NCI-H1417 treated with DMSO at 0.1 percent for 48 hours (cell line): ENCODE measurements around the gene DDA1.

Experiments used
- DNase-seq: peaks from one replicate; lab custom pipeline; 2025; lab: John Stamatoyannopoulos, UW

The DDA1 gene

GRCh38 chr19:17330262-17331044 lies 21.1 kb downstream of the DDA1 start:
- no peak for DNase-seq

DNA sequence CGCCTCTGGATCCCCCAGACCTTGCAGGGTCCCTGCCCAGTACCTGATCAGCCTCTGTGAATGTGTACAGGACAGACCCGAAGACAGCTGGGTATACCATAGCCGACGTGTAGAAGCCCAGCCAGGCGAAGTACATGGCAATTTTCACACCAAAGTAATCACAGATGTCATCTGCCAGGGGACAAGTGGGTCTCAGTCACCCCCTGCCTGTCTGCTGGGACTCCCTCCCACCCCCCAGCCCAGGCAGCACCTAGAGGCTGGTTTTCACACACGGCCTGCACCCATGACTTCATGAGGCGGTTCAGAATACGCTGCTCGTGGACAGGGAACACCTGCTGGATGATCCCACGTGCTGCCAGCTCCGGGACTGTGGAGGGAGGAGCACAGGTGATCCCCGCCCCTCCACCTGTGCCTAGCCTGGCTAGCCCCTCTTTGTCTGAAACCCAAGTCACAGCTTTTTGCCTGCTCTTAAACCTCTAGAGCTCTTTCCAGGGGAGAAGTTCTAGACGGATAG lies 21.7 kb downstream of the DDA1 start:
- DNase-seq, result no peak

DNA sequence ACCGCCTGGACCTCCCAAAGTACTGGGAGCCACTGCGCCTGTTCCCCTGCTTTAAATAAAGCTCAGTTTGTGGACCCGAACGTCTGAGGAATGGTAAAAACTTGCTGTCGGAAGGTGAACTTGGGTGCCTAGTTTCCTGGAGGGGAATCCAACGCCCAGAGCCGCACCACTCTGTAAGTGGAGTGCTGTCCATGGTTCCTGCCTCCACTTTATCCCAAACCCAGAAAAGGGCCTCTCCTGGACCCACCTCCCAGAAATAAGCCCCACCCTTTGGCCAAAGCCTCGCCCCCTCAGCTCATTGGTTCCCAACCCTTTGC lies 23.0 kb downstream of the DDA1 start:
- no peak for DNase-seq

DNA sequence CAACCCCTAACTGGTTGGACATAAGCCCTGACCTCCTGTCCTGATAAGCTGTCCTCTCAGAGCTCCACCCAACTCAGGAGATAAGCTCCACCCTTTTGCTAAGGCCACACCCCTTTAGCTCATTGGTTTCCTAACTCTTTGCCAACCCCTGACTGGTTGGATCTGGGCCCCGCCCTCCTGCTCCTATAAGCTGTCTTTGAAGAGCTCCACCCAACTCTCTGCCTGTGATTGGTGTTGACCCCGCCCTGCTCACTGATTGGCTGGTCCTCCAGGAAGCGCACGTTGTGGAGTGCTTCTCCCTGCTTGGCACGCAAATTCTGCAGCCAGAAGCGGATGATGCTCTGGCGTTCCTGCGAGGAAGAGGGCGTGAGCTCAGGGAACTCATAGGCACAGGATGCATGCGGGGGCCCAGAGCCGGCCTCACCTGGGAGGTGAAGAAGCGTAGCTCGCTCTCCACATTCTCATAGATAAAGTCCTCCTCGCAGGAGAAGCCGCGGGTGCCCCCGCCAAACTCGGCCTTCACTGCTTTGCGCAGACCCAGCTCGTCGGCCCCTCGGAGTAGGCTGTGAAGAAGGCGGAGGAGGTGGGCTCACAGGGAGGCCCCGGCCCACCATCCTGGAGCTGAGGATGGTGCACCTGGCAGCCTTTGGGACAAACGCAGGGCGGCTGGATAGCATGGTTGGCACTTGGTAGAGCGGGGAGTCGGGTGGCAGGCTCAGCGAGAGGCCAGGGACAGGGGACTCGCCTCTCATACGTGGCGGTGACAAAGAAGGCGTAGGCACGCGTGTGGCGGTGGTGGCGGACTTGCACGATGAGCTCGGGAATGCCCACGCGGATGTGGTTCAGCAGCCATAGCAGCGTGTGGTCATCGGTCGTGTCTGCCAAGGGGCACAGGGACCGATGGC lies 23.6 kb downstream of the DDA1 start:
- no peak for DNase-seq

DNA sequence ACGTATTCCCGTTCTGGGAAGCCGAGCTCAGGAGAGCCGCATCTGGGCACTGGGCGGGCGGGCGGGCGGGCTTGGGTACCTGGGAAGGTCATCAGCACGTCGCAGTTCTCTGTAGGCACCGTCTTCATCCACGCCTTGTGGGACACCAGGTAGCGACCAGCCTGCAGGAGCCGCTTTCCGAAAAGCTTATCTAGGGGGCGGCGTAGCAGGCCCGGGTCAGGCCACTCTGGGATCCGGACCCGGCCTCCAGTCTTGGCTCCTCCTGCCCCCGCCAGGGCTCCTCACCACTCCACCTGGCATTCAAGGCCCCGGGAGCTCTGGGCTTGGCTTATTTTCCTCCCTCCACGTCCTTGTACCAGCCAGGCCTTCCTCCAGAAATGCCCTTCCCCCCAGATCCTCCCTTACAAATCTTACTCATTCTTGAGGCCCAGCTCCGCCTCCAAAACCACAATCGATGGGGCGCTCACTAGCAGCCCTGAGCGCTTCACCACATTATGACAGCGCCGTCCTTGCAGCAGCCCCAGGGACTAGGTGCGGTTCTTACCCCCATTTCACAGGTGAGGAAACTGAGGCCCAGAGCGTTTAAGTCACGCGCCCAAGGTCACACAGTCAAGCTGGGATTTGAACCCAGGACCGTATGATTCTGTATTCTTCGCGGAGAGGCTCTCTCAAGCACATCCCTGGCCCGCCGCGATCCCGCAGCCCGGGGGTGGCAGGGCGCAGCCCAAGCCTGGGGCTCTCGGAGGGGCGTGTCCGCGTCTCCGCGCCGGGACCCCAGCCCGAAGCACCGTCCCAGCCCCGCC lies 24.4 kb downstream of the DDA1 start:
- no peak for DNase-seq

DNA sequence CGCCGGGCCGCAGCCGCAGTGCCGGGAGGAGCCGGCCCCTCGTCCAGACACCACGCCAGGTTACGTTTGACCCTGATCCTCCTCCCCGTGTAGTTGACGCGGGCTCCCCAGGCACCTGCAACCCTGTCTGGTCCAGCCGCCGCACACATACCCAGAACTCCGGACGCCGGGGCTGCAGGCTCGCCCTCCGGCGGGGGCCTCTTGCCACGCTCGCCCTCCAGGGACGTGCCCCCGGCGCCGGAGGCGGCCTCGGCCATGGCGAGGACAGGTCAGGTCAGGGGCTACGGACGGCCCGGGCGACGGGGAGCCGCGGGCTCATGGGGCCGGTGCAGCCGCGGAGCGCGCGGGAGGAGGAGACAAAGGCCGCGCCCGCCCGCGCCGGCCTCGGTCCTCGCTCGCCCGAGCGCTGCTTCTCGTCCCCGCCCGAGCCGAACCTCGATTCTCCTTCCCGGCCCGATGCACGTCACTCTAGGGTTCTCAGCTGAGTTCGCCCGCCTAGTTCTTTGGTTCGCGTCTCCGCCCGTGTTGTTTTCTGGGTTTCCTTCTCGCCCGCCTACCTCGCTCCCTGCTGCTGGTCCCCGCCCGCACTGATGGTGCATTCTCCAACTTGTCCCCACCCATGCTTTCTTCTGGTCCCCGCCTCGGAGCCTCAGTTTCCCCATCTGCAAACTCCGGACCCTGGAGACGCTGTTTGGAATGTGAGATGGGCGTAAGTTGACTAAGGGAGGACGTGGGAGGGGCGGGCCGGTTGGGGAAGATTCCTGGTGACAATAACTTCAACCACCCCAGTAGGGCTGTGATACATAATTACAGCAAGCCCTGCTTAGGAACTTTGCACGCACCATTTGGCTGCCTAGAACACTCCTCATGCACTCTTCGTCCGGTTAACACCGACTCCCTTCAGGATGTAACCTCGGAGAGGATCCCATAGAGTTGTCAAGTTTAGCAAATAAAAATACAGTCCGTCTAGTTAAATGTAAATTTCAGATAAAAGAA lies 25.3 kb downstream of the DDA1 start, which contains the start of gene ANO8:
Gene ANO8, minus strand, starts transcription at position 442 of the 996 bp plus-strand sequence. Its CDS starts 185 bp downstream, at position 257.
- DNase-seq, result peak; percentile 72

GRCh38 chr19:17335575-17335974 lies 26.2 kb downstream of the DDA1 start:
- no peak for DNase-seq

- peak; percentile 93 for DNase-seq
These were observed 27.7 kb downstream of the DDA1 start, which contains the start of gene GTPBP3 for GRCh38 chr19:17336872-17337674. TSS of gene GTPBP3 (plus strand) at chr19:17337553. CDS start at chr19:17337612, 59 bp downstream.

DNA sequence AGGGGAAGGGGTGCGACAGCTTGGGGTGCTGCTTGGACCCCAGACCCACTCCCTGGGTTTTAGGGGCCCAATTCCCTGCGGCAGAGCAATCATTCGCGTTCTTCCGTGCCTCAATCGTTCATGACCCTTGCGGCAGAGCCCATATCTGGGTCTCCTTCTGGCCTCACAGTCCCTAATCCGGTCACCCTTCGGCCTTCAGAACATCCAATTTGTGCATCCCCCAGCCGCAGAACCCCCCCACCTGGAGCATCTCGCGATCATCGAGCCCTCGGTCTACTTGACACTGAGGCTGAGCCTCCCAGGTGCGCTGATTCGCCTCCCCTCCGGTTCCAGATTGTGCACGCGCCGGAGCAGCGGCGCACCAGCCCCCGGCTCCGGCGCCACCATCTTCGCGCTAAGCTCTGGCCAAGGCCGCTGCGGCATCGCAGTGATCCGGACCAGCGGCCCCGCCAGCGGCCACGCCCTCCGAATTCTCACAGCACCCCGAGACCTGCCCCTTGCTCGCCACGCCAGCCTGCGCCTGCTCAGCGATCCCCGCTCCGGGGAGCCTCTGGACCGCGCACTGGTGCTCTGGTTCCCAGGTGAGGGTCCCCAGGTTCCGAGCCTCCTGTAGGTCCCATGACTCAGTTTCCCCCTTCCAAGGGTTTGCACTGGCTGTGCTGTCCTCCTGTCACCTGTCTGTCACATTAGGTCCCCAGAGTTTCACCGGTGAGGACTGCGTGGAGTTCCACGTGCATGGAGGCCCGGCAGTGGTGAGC lies 28.5 kb downstream of the DDA1 start:
- DNase-seq, result no peak

GRCh38 chr19:17338433-17339078 lies 29.2 kb downstream of the DDA1 start:
- DNase-seq, result no peak

DNA sequence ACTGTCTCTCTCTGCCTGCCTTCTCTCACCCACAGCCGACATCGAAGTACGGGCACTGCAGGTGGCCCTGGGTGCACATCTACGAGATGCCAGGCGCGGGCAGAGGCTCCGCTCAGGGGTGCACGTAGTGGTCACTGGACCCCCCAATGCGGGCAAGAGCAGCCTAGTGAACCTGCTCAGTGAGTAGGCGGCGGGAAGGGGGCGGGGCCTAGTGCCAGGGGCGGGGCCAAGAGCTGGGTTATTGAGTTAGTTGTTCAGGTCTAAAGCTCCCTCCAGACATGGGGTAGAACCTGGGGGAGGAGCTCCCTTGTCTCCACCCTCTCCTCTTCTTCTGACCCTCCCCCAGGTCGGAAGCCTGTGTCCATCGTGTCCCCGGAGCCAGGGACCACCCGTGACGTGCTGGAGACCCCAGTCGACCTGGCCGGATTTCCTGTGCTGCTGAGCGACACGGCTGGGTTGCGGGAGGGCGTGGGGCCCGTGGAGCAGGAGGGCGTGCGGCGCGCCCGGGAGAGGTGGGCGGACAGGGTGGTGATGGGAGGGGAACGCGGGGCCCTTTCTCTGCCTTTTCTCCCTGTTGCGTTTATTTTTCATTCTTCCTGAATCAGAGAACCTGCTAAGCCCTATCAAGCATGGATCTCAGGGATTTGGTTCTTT lies 29.9 kb downstream of the DDA1 start:
- DNase-seq, result no peak

- no peak for DNase-seq
These were observed 31.0 kb downstream of the DDA1 start for GRCh38 chr19:17340302-17340870.

DNA sequence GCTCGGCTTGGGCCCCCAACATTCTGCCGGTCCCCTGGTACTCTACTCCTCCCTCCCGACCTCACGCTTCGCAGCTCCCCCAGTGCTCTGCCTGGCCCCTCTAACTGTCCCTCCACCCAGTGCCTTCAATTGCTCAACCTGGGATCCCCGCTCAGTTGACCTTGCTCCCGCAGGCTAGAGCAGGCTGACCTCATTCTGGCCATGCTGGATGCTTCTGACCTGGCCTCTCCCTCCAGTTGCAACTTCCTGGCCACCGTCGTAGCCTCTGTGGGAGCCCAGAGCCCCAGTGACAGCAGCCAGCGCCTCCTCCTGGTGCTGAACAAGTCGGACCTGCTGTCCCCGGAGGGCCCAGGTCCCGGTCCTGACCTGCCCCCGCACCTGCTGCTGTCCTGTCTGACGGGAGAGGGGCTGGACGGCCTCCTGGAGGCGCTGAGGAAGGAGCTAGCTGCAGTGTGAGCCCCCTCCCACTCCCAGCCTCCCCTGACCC lies 31.6 kb downstream of the DDA1 start:
- no peak for DNase-seq

DNA sequence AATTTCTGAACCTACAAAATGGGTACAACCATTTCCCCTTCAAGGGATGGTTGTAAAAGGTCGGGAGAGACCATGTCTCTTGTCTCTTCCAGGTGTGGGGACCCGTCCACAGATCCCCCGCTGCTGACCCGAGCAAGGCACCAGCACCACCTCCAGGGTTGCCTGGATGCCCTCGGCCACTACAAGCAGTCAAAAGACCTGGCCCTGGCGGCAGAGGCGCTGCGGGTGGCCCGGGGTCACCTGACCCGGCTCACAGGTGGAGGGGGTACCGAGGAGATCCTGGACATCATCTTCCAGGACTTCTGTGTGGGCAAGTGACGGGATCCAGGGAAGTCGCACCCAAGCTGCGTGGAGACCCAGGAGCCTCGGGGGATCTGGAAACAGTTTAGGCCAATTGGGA lies 32.0 kb downstream of the DDA1 start:
- DNase-seq, result no peak

GRCh38 chr19:17341845-17342244 lies 32.5 kb downstream of the DDA1 start:
- DNase-seq, result no peak

DNA sequence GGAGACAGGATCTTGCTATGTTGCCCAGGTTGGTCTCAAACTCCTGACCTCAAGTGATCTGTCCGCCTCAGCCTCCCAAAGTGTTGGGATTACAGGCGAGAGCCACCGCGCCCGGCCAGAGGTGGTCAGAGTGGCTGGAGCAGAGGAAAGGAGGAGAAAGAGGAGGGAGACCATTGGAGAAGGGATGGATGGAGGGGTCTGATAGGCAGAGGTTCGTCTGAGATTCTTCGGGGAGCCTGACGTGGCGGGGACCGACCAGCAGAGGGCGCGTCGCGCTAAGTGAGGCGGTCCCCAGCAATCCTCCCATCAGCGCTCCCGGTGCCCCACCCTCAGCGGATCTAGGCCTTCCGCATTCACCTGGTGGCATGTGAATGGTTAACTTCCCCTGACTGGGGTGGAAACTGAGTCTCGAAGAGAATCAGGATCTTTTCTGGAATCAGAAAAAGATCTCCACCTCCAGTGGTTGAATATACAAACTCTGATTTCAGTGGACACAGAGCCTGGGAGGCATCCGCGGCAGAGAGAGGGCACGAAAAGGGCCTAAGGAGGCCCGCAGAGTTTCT lies 36.8 kb downstream of the DDA1 start:
- no peak for DNase-seq

DNA sequence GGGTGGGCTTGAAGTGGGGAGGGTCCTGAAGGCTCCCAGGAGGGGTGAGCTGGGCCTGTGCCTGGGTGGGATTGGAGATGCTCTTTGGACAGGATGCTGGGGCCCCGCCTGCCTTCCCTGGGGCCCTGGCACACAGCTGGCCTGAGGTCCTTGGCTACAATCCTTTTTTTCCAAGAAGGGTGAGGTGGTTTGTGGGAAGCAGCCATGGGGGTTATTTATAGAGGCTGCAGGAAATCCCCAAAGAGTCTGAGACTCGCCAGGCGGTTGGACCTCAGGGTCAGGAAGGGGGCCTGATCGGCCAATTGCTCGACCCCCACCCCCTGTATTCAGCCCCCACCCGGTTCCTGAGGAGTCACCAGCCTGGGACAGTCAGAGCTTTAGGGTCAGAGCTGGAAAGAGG lies 38.0 kb downstream of the DDA1 start:
- no peak for DNase-seq
